B cell (primary cell): Measurements from ENCODE around the gene HAP1.

Experiments used
- EZH2 ChIP-seq: IDR thresholded peaks from 2 replicates; pipeline ENCODE4 v1.6.1; 2012; ENCODE audit warnings: borderline replicate concordance, low read depth, mild to moderate bottlenecking, moderate library complexity, low read length; ENCODE audit not compliant: insufficient read depth, poor library complexity, severe bottlenecking
- TF ChIP-seq, protein P1 (sequence below): fragments of 200-600 bp; IDR thresholded peaks from one replicate; pipeline ENCODE4 v1.8.0; 2022; ENCODE audit warnings: antibody characterized with exemption, mild to moderate bottlenecking

DNA sequence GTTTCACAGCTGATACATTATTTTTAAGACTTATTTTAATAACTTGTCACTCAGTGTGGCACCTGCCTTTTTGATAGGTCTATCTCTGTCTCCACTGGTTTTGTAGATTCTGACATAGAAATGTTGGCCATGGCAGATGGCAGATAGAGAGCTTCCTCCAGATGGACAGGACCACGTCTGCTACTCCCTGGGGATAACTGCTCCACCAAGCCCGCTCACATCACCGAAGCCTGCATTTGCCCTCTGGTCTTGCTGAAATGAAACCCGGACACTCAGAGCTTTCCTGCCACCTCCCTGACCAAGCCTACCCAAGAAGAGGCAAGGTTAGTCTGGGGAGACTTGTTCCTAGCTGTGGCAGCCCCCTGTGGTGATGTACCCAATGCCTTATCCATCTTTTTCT lies 16.4 kb upstream of the HAP1 start:
- TF ChIP-seq, protein P1, sequence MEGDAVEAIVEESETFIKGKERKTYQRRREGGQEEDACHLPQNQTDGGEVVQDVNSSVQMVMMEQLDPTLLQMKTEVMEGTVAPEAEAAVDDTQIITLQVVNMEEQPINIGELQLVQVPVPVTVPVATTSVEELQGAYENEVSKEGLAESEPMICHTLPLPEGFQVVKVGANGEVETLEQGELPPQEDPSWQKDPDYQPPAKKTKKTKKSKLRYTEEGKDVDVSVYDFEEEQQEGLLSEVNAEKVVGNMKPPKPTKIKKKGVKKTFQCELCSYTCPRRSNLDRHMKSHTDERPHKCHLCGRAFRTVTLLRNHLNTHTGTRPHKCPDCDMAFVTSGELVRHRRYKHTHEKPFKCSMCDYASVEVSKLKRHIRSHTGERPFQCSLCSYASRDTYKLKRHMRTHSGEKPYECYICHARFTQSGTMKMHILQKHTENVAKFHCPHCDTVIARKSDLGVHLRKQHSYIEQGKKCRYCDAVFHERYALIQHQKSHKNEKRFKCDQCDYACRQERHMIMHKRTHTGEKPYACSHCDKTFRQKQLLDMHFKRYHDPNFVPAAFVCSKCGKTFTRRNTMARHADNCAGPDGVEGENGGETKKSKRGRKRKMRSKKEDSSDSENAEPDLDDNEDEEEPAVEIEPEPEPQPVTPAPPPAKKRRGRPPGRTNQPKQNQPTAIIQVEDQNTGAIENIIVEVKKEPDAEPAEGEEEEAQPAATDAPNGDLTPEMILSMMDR, result no peak
- no peak for TF ChIP-seq EZH2
